KMS-11 (cell line): ENCODE data around the gene NELL1.

ENCODE experiments used
- H2AFZ ChIP-seq: fragments of 200-600 bp; sonication (generic); 2 replicates; pipeline ENCODE4 v1.6.1; 2016; ENCODE audit warnings: antibody characterized with exemption, mixed run types, low read depth
- H3K27ac ChIP-seq: fragments of 200-600 bp; sonication (generic); 2 replicates; pipeline ENCODE4 v1.6.1; 2016; ENCODE audit warnings: mild to moderate bottlenecking, mixed run types
- H3K27me3 ChIP-seq: fragments of 200-600 bp; sonication (generic); 2 replicates; pipeline ENCODE4 v1.6.1; 2017; ENCODE audit warnings: mild to moderate bottlenecking, low read depth, mixed run types, moderate library complexity; ENCODE audit not compliant: insufficient read depth
- H3K36me3 ChIP-seq: fragments of 200-600 bp; sonication (generic); 2 replicates; pipeline ENCODE4 v1.6.1; 2017; ENCODE audit warnings: mild to moderate bottlenecking, mixed run types; ENCODE audit not compliant: insufficient read depth
- H3K4me1 ChIP-seq: fragments of 200-600 bp; sonication (generic); 2 replicates; pipeline ENCODE4 v1.6.1; 2016; ENCODE audit warnings: mild to moderate bottlenecking, low read depth, mixed run types; ENCODE audit not compliant: poor library complexity, severe bottlenecking
- H3K4me2 ChIP-seq: fragments of 200-600 bp; sonication (generic); 2 replicates; pipeline ENCODE4 v1.7.0; 2016; ENCODE audit warnings: mild to moderate bottlenecking, mixed run types
- H3K4me3 ChIP-seq: fragments of 200-600 bp; sonication (generic); IDR thresholded peaks from 2 replicates; pipeline ENCODE4 v1.6.1; 2017; ENCODE audit warnings: low read depth, low read length, mixed read lengths; ENCODE audit not compliant: insufficient read depth
- H3K79me2 ChIP-seq: fragments of 200-600 bp; sonication (generic); 2 replicates; pipeline ENCODE4 v1.6.1; 2016; ENCODE audit warnings: low read depth, mixed run types; ENCODE audit not compliant: insufficient read depth
- H3K9ac ChIP-seq: fragments of 200-600 bp; sonication (generic); 2 replicates; pipeline ENCODE4 v1.6.1; 2016; ENCODE audit warnings: mild to moderate bottlenecking, mixed run types
- H4K20me1 ChIP-seq: fragments of 200-600 bp; sonication (generic); 2 replicates; pipeline ENCODE4 v1.6.1; 2016; ENCODE audit warnings: mild to moderate bottlenecking, mixed run types; ENCODE audit not compliant: insufficient read depth
- CTCF ChIP-seq: fragments of 200-600 bp; sonication (generic); conservative IDR thresholded peaks from 2 replicates; pipeline ENCODE4 v1.6.1; 2017; ENCODE audit warnings: low read depth, mild to moderate bottlenecking, antibody characterized with exemption, low read length, moderate library complexity, mixed read lengths

NELL1 gene

GRCh38 chr11:21068886-21069285 is 399.5 kb downstream of the NELL1 start:
- H3K27me3 ChIP-seq = no peaks in the 10 kb centered on the region
- no peak overlapping the region for H3K9ac ChIP-seq
- H2AFZ ChIP-seq = no peak overlapping the region
- H3K36me3 ChIP-seq = no peaks in the 10 kb centered on the region
- H3K4me3 ChIP-seq = no peak overlapping the region
- H3K4me2 ChIP-seq = no peak overlapping the region
- H3K4me1 ChIP-seq = no peaks in the 10 kb centered on the region
- no peaks in the 10 kb centered on the region for H3K79me2 ChIP-seq
- H3K27ac ChIP-seq = no peak overlapping the region
- H4K20me1 ChIP-seq = no peaks in the 10 kb centered on the region
- no peak for TF ChIP-seq CTCF

- H3K4me2 ChIP-seq = no peak overlapping the region
- no peak overlapping the region for H3K27ac ChIP-seq
- no peaks in the 10 kb centered on the region for H3K27me3 ChIP-seq
- no peak overlapping the region for H3K9ac ChIP-seq
- H3K4me3 ChIP-seq = no peak overlapping the region
- no peaks in the 10 kb centered on the region for H3K79me2 ChIP-seq
- no peak for TF ChIP-seq CTCF
- H3K4me1 ChIP-seq = no peaks in the 10 kb centered on the region
- H3K36me3 ChIP-seq = no peaks in the 10 kb centered on the region
- no peaks in the 10 kb centered on the region for H4K20me1 ChIP-seq
- H2AFZ ChIP-seq = no peak overlapping the region
These were observed 400.5 kb downstream of the NELL1 start for GRCh38 chr11:21069909-21070308.

- Histone ChIP-seq H3K4me2 (no peak overlapping the region), H3K4me3 (no peak overlapping the region), H4K20me1 (no peaks in the 10 kb centered on the region), H3K36me3 (no peaks in the 10 kb centered on the region), H3K4me1 (no peaks in the 10 kb centered on the region), H2AFZ (no peak overlapping the region), H3K79me2 (no peaks in the 10 kb centered on the region), H3K9ac (no peak overlapping the region), H3K27ac (no peak overlapping the region), H3K27me3 (no peaks in the 10 kb centered on the region)
- no peak for TF ChIP-seq CTCF
These were observed 403.2 kb downstream of the NELL1 start for GRCh38 chr11:21072558-21072957.

GRCh38 chr11:21082853-21083252 is 413.5 kb downstream of the NELL1 start:
- H3K4me2 ChIP-seq = no peak overlapping the region
- H3K4me3 ChIP-seq = no peak overlapping the region
- no peaks in the 10 kb centered on the region for H3K27me3 ChIP-seq

More at GRCh38 chr11:21082853-21083252, 413.5 kb downstream of the NELL1 start:
- no peak for TF ChIP-seq CTCF
- Histone ChIP-seq H3K27ac (no peak overlapping the region), H2AFZ (no peak overlapping the region), H3K36me3 (no peaks in the 10 kb centered on the region), H4K20me1 (no peaks in the 10 kb centered on the region), H3K9ac (no peak overlapping the region), H3K79me2 (no peaks in the 10 kb centered on the region), H3K4me1 (no peaks in the 10 kb centered on the region)
